ENCODE results near the gene TMEM132A. TPM values are rescaled to one million over a fixed set of nuclear protein-coding genes. Genes with fewer than 3 reads are reported as not detected.

Gene TMEM132A
- total and polyA plus RNA-seq, 2 of the 13 experiments (the other 11 are each of a cell fraction or from before 2014, with no cell fraction given), result 11.1 to 32.9 TPM

GRCh38 chr11:60984636-60985035, 60.4 kb downstream of the TMEM132A start:
- Histone ChIP-seq H3K36me3 (replicated peaks in 1 of 2; ENCODE audit: control insufficient read depth in 1 of 2, insufficient read depth in 2 of 2, low read length in 2 of 2) (no peaks in the 10 kb centered on the region), H2AFZ (ENCODE audit: low read length) (no peak overlapping the region), H3K9me3 (ENCODE audit: low read length) (no peaks in the 10 kb centered on the region), H3K27ac (ENCODE audit: extremely low read length, insufficient read depth, low read length) (no peak overlapping the region), H4K20me1 (ENCODE audit: insufficient read depth, low read length) (no peaks in the 10 kb centered on the region), H3K4me2 (ENCODE audit: low read depth, low read length) (no peak overlapping the region), H3K27me3 (ENCODE audit: control insufficient read depth in 1 of 2, insufficient read depth in 2 of 2, low read length in 2 of 2) (peaks cover 2 to 63% of the 10 kb centered on the region in 2 experiments; a peak in 4 of 5 replicates), H3K4me1 (ENCODE audit: insufficient read depth, low read length) (no peaks in the 10 kb centered on the region), H3K4me3 (replicated peaks in 1 of 3; ENCODE audit: insufficient read depth in 1 of 3, low read depth in 2 of 3, low read length in 3 of 3) (no peak overlapping the region), H3K9ac (ENCODE audit: insufficient read depth, low read depth, low read length) (no peak overlapping the region), H3K79me2 (ENCODE audit: insufficient read depth, low read length) (no peaks in the 10 kb centered on the region)
- no peak for TF ChIP-seq ATRX (CRISPR knock-in tag; IDR thresholded peaks at IDR 0.05; ENCODE audit: borderline replicate concordance)
- TF ChIP-seq RAD21 (CRISPR knock-in tag; IDR thresholded peaks at IDR 0.05), result no peak
- no peak for TF ChIP-seq MAFG (CRISPR knock-in tag; IDR thresholded peaks at IDR 0.05)
- no peak for TF ChIP-seq EP300 (IDR thresholded peaks at IDR 0.05; ENCODE audit: low read depth in 2 of 2, low read length in 2 of 2)
- TF ChIP-seq EP300 (CRISPR knock-in tag; IDR thresholded peaks at IDR 0.05; ENCODE audit: borderline replicate concordance), result no peak
- TF ChIP-seq ARID5B (CRISPR knock-in tag; IDR thresholded peaks at IDR 0.05), result no peak
- no peak for TF ChIP-seq SRSF9 (IDR thresholded peaks at IDR 0.05; ENCODE audit: borderline replicate concordance, insufficient read depth, low read depth, low read length, poor library complexity, severe bottlenecking)
- no peak for TF ChIP-seq TBL1XR1 (IDR thresholded peaks at IDR 0.05; ENCODE audit: borderline replicate concordance, low read length, partially characterized antibody)
- TF ChIP-seq ZKSCAN5 (CRISPR knock-in tag; IDR thresholded peaks at IDR 0.05), result no peak
- TF ChIP-seq POGK (CRISPR knock-in tag; conservative IDR thresholded peaks at IDR 0.05), result no peak
- TF ChIP-seq CSRNP2 (CRISPR knock-in tag; conservative IDR thresholded peaks at IDR 0.05; ENCODE audit: low read depth), result no peak
- TF ChIP-seq ARID2 (CRISPR knock-in tag; IDR thresholded peaks at IDR 0.05; ENCODE audit: borderline replicate concordance), result no peak
- no peak for TF ChIP-seq MIER2 (CRISPR knock-in tag; IDR thresholded peaks at IDR 0.05)
- no peak for TF ChIP-seq ZNF816 (CRISPR knock-in tag; IDR thresholded peaks at IDR 0.05; ENCODE audit: borderline replicate concordance)
- no peak for TF ChIP-seq JDP2 (CRISPR knock-in tag; IDR thresholded peaks at IDR 0.05; ENCODE audit: borderline replicate concordance)
- TF ChIP-seq ELF4 (CRISPR knock-in tag; IDR thresholded peaks at IDR 0.05; ENCODE audit: borderline replicate concordance), result no peak
- no peak for TF ChIP-seq ZNF746 (CRISPR knock-in tag; IDR thresholded peaks at IDR 0.05)
- no peak for TF ChIP-seq FOXK1 (CRISPR knock-in tag; IDR thresholded peaks at IDR 0.05; ENCODE audit: borderline replicate concordance, low read depth)
- CTCF ChIA-PET (ENCODE audit: low intra/inter-chr PET ratio, low total read pairs), result no interaction called here
- DNase-seq (ENCODE audit: low spot score), result no peak
- in situ Hi-C loops (cut with HindIII; ENCODE audit: extremely low pct_ligation_motif_present, low pct_unique_long_range_greater_than_20kb), result no loop called here
- no peak for FAIRE-seq
- ATAC-seq, result no peak
- 25% methylated on average over 4 of the region's 4 CpGs for WGBS (ENCODE audit: low lambda C conversion rate)
- BruUV-seq (replicated peaks), result no TSS peak
- POLR2A ChIA-PET, result no interaction called here
- intact Hi-C loops (cut with micrococcal nuclease; ENCODE audit: unreplicated experiment), result no loop called here
